K562 (cell line): Measurements from ENCODE around the gene CRIM1. TPM values are rescaled to one million over a fixed set of nuclear protein-coding genes. Genes with fewer than 3 reads are reported as not detected.

Source experiments
- ATAC-seq: fragments of 200-7000 bp; cut with Tn5 transposase; 3 replicates; pipeline ENCODE4 v1.9.1; 2020; ENCODE audit warnings: moderate library complexity
- BruUV-seq: library from RNA; stranded (reverse); fragments of 400-500 nt; replicated peaks from 2 replicates; lab custom pipeline; 2021; lab: Mats Ljungman, UMichigan
- CTCF ChIA-PET: fragments of 300-600 bp; formaldehyde crosslinking; extraction: SDS; loops from one replicate; lab custom pipeline; 2021; ENCODE audit warnings: low intra/inter-chr PET ratio; lab: Yijun Ruan, JAX
- POLR2A ChIA-PET: fragments of 300-600, 350-650 bp; sonication (Branson Sonifier 250); formaldehyde crosslinking; extraction: SDS; loops from one replicate; lab custom pipeline; 2021; ENCODE audit warnings: antibody characterized with exemption, inconsistent platforms; lab: Yijun Ruan, JAX
- DNase-seq, 4 experiments: peaks; one replicate each; pipeline versions ENCODE4 v3.0.0 to v3.0.0-alpha.2; 2011 to 2018; ENCODE audit warnings: low spot score in 3 of 4, mixed read lengths in 3 of 4; ENCODE audit errors: extremely low read depth in 1 of 4
- FAIRE-seq: peaks from 2 replicates; lab custom pipeline; 2011; peaks lifted over from hg19 to GRCh38; lab: Jason Lieb, UNC
- H2AFZ ChIP-seq: 2 replicates; pipeline ENCODE4 v1.6.0; 2011; ENCODE audit warnings: low read depth, low read length, control low read depth, inconsistent platforms
- H3K27ac ChIP-seq: fragments of 200-600 bp; 3 replicates; pipeline ENCODE4 v1.8.0; 2011; ENCODE audit warnings: low read depth, mild to moderate bottlenecking, control low read depth, inconsistent platforms, low read length, moderate library complexity, mixed read lengths; ENCODE audit errors: extremely low read depth
- H3K27me3 ChIP-seq, 2 experiments: fragments of 300-600 bp in 1 of 2; 2 replicates in 1 of 2; 3 replicates in 1 of 2; pipeline versions ENCODE4 v1.6.0 to v1.8.0; 2011; ENCODE audit warnings: inconsistent platforms in 2 of 2, low read length in 2 of 2, mild to moderate bottlenecking in 1 of 2, mixed read lengths in 1 of 2, moderate library complexity in 1 of 2; ENCODE audit not compliant: control insufficient read depth in 2 of 2, insufficient read depth in 2 of 2
- H3K36me3 ChIP-seq: fragments of 300-600 bp; 3 replicates; pipeline ENCODE4 v1.8.0; 2011; ENCODE audit warnings: mild to moderate bottlenecking, low read length, inconsistent platforms; ENCODE audit not compliant: control insufficient read depth, insufficient read depth
- H3K4me1 ChIP-seq, 2 experiments: fragments of 200-600 bp in 1 of 2; replicated peaks in 1 of 2; 2 replicates in 1 of 2; 3 replicates in 1 of 2; pipeline versions ENCODE4 v1.5.1 to v1.8.0; 2011; ENCODE audit warnings: inconsistent platforms in 2 of 2, low read length in 2 of 2, mild to moderate bottlenecking in 1 of 2, mixed read lengths in 1 of 2, moderate library complexity in 1 of 2; ENCODE audit not compliant: control insufficient read depth in 2 of 2, insufficient read depth in 2 of 2
- H3K4me2 ChIP-seq: 2 replicates; pipeline ENCODE4 v1.6.1; 2011; ENCODE audit warnings: low read length, control low read depth, inconsistent platforms, mixed read lengths; ENCODE audit not compliant: insufficient read depth
- H3K4me3 ChIP-seq: fragments of 200-600 bp; sonication (generic), shearing (Covaris generic); 2 replicates; pipeline ENCODE4 v1.5.1; 2016; ENCODE audit warnings: control low read depth, inconsistent platforms
- H3K79me2 ChIP-seq: fragments of 200-600 bp; 3 replicates; pipeline ENCODE4 v1.8.0; 2011; ENCODE audit warnings: low read length, inconsistent platforms; ENCODE audit not compliant: control insufficient read depth, insufficient read depth
- H3K9ac ChIP-seq, 2 experiments: 2 replicates each; pipeline versions ENCODE4 v1.6.0 to v1.6.1; 2011; ENCODE audit warnings: low read depth in 2 of 2, low read length in 2 of 2, control low read depth in 1 of 2, inconsistent platforms in 1 of 2, mild to moderate bottlenecking in 1 of 2, mixed read lengths in 1 of 2; ENCODE audit not compliant: insufficient read depth in 1 of 2
- H3K9me1 ChIP-seq: one replicate; pipeline ENCODE4 v1.6.0; 2011; ENCODE audit warnings: inconsistent platforms, mild to moderate bottlenecking, low read length, moderate library complexity; ENCODE audit not compliant: control insufficient read depth, insufficient read depth
- H3K9me3 ChIP-seq: replicated peaks from 2 replicates; pipeline ENCODE4 v1.5.1; 2011; ENCODE audit warnings: low read depth, low read length, inconsistent platforms; ENCODE audit not compliant: control insufficient read depth, insufficient read depth
- H4K20me1 ChIP-seq: replicated peaks from 2 replicates; pipeline ENCODE4 v1.6.1; 2011; ENCODE audit warnings: low read length, inconsistent platforms, mixed read lengths; ENCODE audit not compliant: control insufficient read depth, insufficient read depth
- HIVEP1 ChIP-seq: fragments of 250-450 bp; sonication (Bioruptor Pico); IDR thresholded peaks from 2 replicates; pipeline ENCODE4 v1.4.0; 2020; ENCODE audit warnings: mild to moderate bottlenecking
- MYNN ChIP-seq, 2 experiments: sonication (generic); formaldehyde crosslinking in 1 of 2; IDR thresholded peaks; 2 replicates each; pipeline versions ENCODE4 v1.5.0 to v1.6.1; 2016 to 2020; ENCODE audit warnings: antibody characterized with exemption in 1 of 2, missing genetic modification reagents in 1 of 2
- SIN3A ChIP-seq, 2 experiments: fragments of 150-350 bp in 1 of 2; IDR thresholded peaks; 2 replicates each; pipeline ENCODE4 v1.6.1; 2011 to 2016; ENCODE audit warnings: borderline replicate concordance in 2 of 2, low read depth in 2 of 2, low read length in 2 of 2, mild to moderate bottlenecking in 2 of 2, moderate library complexity in 2 of 2; ENCODE audit not compliant: control insufficient read depth in 1 of 2
- ZBED1 ChIP-seq: IDR thresholded peaks from 2 replicates; pipeline ENCODE4 v1.6.1; 2014
- ZNF75A ChIP-seq: fragments of 450-650 bp; formaldehyde crosslinking; IDR thresholded peaks from 2 replicates; pipeline ENCODE4 v1.4.0; 2020; ENCODE audit warnings: mild to moderate bottlenecking
- WGBS: fragments of 100-300 bp; shearing (Covaris generic); methylation state at CpG from one replicate; pipeline ENCODE4 v1.1.6; 2016; ENCODE audit warnings: low coverage, mixed read lengths; ENCODE audit not compliant: insufficient coverage; ENCODE audit errors: missing lambda C conversion rate; 5-methylcytosine and 5-hydroxymethylcytosine counted together
- in situ Hi-C: fragments of 300-500 bp; cut with MboI; formaldehyde crosslinking; loops from 4 replicates; pipeline ENCODE4 v1.15.0; 2018; ENCODE audit warnings: inconsistent platforms, mixed read lengths
- intact Hi-C: fragments of 100-400 bp; cut with micrococcal nuclease; formaldehyde crosslinking; loops from 2 replicates; pipeline ENCODE4 v1.14.2; 2022
- polyA plus RNA-seq, 8 experiments: library from polyadenylated mRNA; depleted of rRNA in 4 of 8; stranded (reverse) in 5 of 8; unstranded in 3 of 8; fragments of >200 nt; fragmentation: Nextera tagmentation in 2 of 8; fragmentation: Illumina TruSeq in 1 of 8; extraction: Ambion mirVana in 2 of 8; extraction: Trizol in 1 of 8; gene quantifications; 2 replicates each; pipeline versions ENCODE4 v1.2.1 to v1.2.3, GENCODE V29; 2011 to 2014; ENCODE audit warnings: inconsistent platforms in 1 of 8, missing spikeins in 1 of 8
- total RNA-seq, 7 experiments: library from RNA; depleted of rRNA in 6 of 7; stranded (reverse); fragments of >200 nt in 6 of 7; fragmentation: Illumina TruSeq in 2 of 7; extraction: Trizol in 2 of 7; gene quantifications; 2 replicates each; pipeline versions ENCODE4 v1.2.1 to v1.2.3, GENCODE V29; 2011 to 2021; ENCODE audit warnings: low replicate concordance in 1 of 7
- TF ChIP-seq, protein P1 (sequence below), 2 experiments: IDR thresholded peaks in 1 of 2; conservative IDR thresholded peaks in 1 of 2; 2 replicates each; pipeline ENCODE4 v1.6.1; 2016; ENCODE audit warnings: low read depth in 2 of 2, mild to moderate bottlenecking in 1 of 2, missing compliant biosample characterization in 1 of 2, missing genetic modification characterization in 1 of 2, moderate library complexity in 1 of 2

The CRIM1 gene
- total and polyA plus RNA-seq, 9 of the 15 experiments (the other 6 are each of a cell fraction or from before 2014, with no cell fraction given): 0.01 to 0.36 (median 0.06) TPM; not detected in 1

- ChIA-PET POLR2A (no interaction called here), CTCF (no interaction called here)
- Histone ChIP-seq H3K4me1 (no peaks in the 10 kb centered on the region), H3K36me3 (no peaks in the 10 kb centered on the region), H4K20me1 (no peaks in the 10 kb centered on the region), H3K79me2 (no peaks in the 10 kb centered on the region), H3K27me3 (no peaks in the 10 kb centered on the region), H3K4me2 (no peak overlapping the region), H2AFZ (no peak overlapping the region), H3K9me1 (no peaks in the 10 kb centered on the region), H3K9ac (no peak overlapping the region), H3K4me3 (no peak overlapping the region), H3K9me3 (no peaks in the 10 kb centered on the region)
- no TSS peak for BruUV-seq
- FAIRE-seq: no peak
- WGBS: under 1% methylated on average over 13 of the region's 15 CpGs
- no peak for ATAC-seq
- in situ Hi-C loops: no loop called here
- intact Hi-C loops: no loop called here
- TF ChIP-seq ZBED1 (no peak), ZNF75A (CRISPR knock-in tag) (no peak), MYNN (IDR thresholded peaks at IDR 0.05) (no peak), MYNN (CRISPR knock-in tag; IDR thresholded peaks at IDR 0.05) (no peak)
- TF ChIP-seq, all 486 proteins: peak for 0
- no peak overlapping the region for H3K27ac ChIP-seq
- DNase-seq: no peak
These were observed 25.3 kb downstream of the CRIM1 start for GRCh38 chr2:36380624-36381481.

DNA sequence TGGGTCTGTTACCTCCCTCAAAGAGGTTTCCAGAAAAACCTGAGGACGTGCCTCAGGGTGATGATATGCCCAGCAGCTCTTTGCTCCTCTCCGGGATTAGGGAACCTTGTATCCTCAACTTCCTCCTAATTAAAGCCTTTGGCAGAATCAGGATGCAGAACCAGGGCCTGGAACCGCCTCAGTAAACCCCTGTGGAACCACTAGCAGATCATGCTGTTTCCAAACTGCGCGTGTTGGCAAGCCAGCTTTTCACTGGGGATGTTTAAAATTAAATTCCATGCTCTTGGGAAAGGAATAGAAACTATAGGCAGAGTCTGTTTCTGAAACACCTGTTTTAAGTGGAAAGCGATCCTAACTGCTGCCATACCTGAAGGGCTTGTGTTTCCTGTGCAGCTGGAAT lies 26.4 kb downstream of the CRIM1 start:
- no peak overlapping the region for H3K4me2 ChIP-seq
- no peaks in the 10 kb centered on the region for H3K79me2 ChIP-seq
- no peaks in the 10 kb centered on the region for H4K20me1 ChIP-seq
- H3K9me1 ChIP-seq: no peaks in the 10 kb centered on the region
- CTCF ChIA-PET: no interaction called here
- no peak overlapping the region for H2AFZ ChIP-seq
- H3K9me3 ChIP-seq: no peaks in the 10 kb centered on the region
- H3K4me3 ChIP-seq: no peak overlapping the region
- no peak overlapping the region for H3K9ac ChIP-seq
- in situ Hi-C loops (no loop called here), intact Hi-C loops (no loop called here)
- no TSS peak for BruUV-seq
- DNase-seq: no peak
- no peak overlapping the region for H3K27ac ChIP-seq
- FAIRE-seq: no peak
- H3K27me3 ChIP-seq: no peaks in the 10 kb centered on the region
- H3K4me1 ChIP-seq: no peaks in the 10 kb centered on the region
- H3K36me3 ChIP-seq: no peaks in the 10 kb centered on the region
- 0% methylated on average over 6 of the region's 6 CpGs for WGBS
- no peak for ATAC-seq
- POLR2A ChIA-PET: no interaction called here
- no peak for TF ChIP-seq HIVEP1
- no peak for TF ChIP-seq SIN3A (IDR thresholded peaks at IDR 0.05; ENCODE audit: borderline replicate concordance in 2 of 2, control insufficient read depth in 1 of 2, low read depth in 2 of 2, low read length in 2 of 2)
- TF ChIP-seq, protein P1, sequence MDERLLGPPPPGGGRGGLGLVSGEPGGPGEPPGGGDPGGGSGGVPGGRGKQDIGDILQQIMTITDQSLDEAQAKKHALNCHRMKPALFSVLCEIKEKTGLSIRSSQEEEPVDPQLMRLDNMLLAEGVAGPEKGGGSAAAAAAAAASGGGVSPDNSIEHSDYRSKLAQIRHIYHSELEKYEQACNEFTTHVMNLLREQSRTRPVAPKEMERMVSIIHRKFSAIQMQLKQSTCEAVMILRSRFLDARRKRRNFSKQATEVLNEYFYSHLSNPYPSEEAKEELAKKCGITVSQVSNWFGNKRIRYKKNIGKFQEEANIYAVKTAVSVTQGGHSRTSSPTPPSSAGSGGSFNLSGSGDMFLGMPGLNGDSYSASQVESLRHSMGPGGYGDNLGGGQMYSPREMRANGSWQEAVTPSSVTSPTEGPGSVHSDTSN (CRISPR knock-in tag; IDR thresholded peaks at IDR 0.05; ENCODE audit: low read depth): no peak
- TF ChIP-seq, protein P1 (tag; conservative IDR thresholded peaks at IDR 0.05; ENCODE audit: low read depth): no peak
